ENCODE data around the gene GNPTG. TPM values are rescaled to one million over a fixed set of nuclear protein-coding genes. Genes with fewer than 3 reads are reported as not detected.

Gene GNPTG
- total and polyA plus RNA-seq, 2 of the 13 experiments (the other 11 are each of a cell fraction or from before 2014, with no cell fraction given): 22.7 to 71.1 TPM

- TF ChIP-seq ZNF142 (CRISPR knock-in tag; IDR thresholded peaks at IDR 0.05): no peak
- TF ChIP-seq ZNF280D (CRISPR knock-in tag; IDR thresholded peaks at IDR 0.05): no peak
- TF ChIP-seq KMT2B (CRISPR knock-in tag; IDR thresholded peaks at IDR 0.05): no peak
- TF ChIP-seq ZEB1 (IDR thresholded peaks at IDR 0.05; ENCODE audit: insufficient replicate concordance, low read depth): peak; percentile 56
- TF ChIP-seq ZNF747 (CRISPR knock-in tag; IDR thresholded peaks at IDR 0.05; ENCODE audit: borderline replicate concordance): no peak
- TF ChIP-seq ZKSCAN8 (CRISPR knock-in tag; IDR thresholded peaks at IDR 0.05; ENCODE audit: borderline replicate concordance): no peak
- TF ChIP-seq ZFAT (CRISPR knock-in tag; conservative IDR thresholded peaks at IDR 0.05): no peak
- peak; percentile 94 for TF ChIP-seq PCBP1 (IDR thresholded peaks at IDR 0.05; ENCODE audit: borderline replicate concordance, low read depth, low read length)
- TF ChIP-seq SAP130 (CRISPR knock-in tag; IDR thresholded peaks at IDR 0.05; ENCODE audit: low read depth): 0 out of 2 replicates have a peak, but pooled peaks have one; percentile 24
- TF ChIP-seq, protein P1, sequence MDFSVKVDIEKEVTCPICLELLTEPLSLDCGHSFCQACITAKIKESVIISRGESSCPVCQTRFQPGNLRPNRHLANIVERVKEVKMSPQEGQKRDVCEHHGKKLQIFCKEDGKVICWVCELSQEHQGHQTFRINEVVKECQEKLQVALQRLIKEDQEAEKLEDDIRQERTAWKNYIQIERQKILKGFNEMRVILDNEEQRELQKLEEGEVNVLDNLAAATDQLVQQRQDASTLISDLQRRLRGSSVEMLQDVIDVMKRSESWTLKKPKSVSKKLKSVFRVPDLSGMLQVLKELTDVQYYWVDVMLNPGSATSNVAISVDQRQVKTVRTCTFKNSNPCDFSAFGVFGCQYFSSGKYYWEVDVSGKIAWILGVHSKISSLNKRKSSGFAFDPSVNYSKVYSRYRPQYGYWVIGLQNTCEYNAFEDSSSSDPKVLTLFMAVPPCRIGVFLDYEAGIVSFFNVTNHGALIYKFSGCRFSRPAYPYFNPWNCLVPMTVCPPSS (IDR thresholded peaks at IDR 0.05): no peak
- no peak for TF ChIP-seq ZNF354B (CRISPR knock-in tag; IDR thresholded peaks at IDR 0.05)
- TF ChIP-seq RFX5 (IDR thresholded peaks at IDR 0.05; ENCODE audit: low read depth, low read length): no peak
- no peak for TF ChIP-seq GATA4 (IDR thresholded peaks at IDR 0.05; ENCODE audit: borderline replicate concordance, low read depth)
- TF ChIP-seq ZNF484 (CRISPR knock-in tag; IDR thresholded peaks at IDR 0.05; ENCODE audit: borderline replicate concordance, low read depth): no peak
- TF ChIP-seq ZNF337 (CRISPR knock-in tag; IDR thresholded peaks at IDR 0.05; ENCODE audit: borderline replicate concordance, low read depth): no peak
- no peak for TF ChIP-seq USF2 (IDR thresholded peaks at IDR 0.05; ENCODE audit: low read depth, low read length)
- no peak for TF ChIP-seq USF2 (CRISPR knock-in tag; IDR thresholded peaks at IDR 0.05; ENCODE audit: borderline replicate concordance)
- TF ChIP-seq RORA (CRISPR knock-in tag; IDR thresholded peaks at IDR 0.05): no peak
Observed at GRCh38 chr16:1338119-1338730, 13.5 kb upstream of the GNPTG start (continued).
